ENCODE results near the gene ZNF607.
"Not testable (repeated sequence)": the region's sequence is repeated elsewhere in the genome, so short reads cannot be mapped to it uniquely, and the experiment has no call there.

The ZNF607 gene

DNA sequence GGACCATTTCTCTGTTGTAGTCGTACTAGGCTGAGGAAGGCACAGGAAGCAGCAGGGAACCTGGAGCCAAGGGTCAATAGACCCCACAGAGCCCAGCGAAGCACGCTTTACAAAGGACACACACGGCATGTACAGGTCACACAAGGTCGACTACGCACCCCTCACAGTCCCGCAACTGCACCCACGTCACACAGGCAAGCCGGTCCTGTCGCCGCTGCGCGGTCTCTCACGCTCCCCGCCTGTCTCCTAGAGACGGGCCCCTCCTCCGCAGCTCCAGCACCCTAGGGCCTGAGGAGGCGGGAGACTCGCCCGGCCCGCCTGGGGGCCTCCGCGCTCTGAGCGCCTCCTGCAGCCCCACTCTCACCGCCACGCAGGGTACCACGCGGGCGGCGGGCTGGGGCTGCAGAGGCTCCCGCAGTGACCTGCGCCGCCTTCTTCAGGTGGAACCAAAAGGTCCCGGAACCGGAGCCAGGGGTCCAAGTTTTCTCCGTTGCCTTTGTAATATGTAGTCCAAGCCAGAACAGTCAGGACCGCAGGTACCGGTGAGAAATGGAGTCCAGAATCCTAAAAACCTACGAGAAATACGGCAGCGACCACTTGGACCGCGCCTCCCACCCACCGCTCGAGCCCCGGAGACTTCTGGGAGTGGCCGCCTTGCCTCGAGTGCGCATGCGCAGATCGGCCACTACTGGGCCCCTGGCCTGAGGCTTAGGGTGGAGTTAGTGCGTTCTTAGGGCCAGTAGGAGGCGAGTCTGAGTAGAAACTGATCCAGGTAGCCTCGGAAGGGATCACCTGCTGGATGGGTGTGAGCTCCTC, at the start of gene ZNF607:
ZNF607 (minus strand) TSS at position 651 of the 816 bp plus-strand sequence. CDS start 8,143 bp downstream, outside the sequence.
- DNase-seq = peak; percentile 95

GRCh38 chr19:37763488-37763887, 43.9 kb upstream of the ZNF607 start:
- no peak for DNase-seq

- DNase-seq = not testable (repeated sequence)
These were observed 38.1 kb upstream of the ZNF607 start for GRCh38 chr19:37757683-37758082.

DNA sequence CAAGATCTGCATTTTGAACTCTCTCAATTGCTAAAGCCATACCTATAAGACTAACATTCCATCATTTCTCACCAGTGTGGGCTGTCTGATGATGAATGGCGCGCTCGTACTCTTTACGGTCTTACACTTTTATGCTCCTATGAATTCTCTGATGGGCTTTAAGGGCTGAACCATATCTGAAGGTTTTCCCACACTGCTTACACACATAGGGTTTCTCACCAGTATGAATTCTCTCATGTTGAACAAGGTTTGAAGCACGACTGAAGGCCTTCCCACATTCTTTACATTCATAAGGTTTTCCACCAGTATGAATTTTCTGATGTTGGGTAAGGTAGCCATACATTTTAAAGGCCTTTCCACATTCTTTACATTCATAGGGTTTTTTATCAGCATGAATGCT, 18.8 kb upstream of the ZNF607 start:
- DNase-seq = no peak

- DNase-seq = no peak
These were observed 5.6 kb upstream of the ZNF607 start for GRCh38 chr19:37725181-37725580.

GRCh38 chr19:37719927-37720265, 335 bp upstream of the ZNF607 start:
- no peak for DNase-seq

DNA sequence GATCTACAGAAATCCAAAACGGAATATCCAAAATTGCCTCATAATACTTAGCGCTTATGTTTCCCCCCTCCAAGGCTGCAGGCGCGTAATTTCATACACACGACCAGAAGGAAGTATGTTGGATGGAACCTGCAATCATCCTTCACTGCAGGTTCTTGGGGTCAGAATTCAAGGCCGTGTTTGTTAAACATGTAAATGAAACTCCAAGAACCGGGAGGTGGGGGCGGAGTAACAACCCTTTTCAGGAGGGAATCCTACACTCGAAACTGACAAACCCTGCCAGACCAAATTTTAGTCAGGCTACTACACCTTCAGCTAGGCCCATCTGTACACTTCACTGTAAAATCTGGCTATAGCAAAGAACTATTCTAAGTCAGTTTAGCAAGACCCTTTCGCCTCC, 1.3 kb downstream of the ZNF607 start:
- DNase-seq = no peak

- DNase-seq = no peak
These were observed 3.4 kb downstream of the ZNF607 start for GRCh38 chr19:37716140-37716539.

- no peak for DNase-seq
These were observed 13.4 kb downstream of the ZNF607 start for GRCh38 chr19:37706052-37706605.

- DNase-seq = no peak
These were observed 20.5 kb downstream of the ZNF607 start for GRCh38 chr19:37699057-37699456.

GRCh38 chr19:37698216-37698615, 21.3 kb downstream of the ZNF607 start:
- no peak for DNase-seq

GRCh38 chr19:37695144-37695899, 24.2 kb downstream of the ZNF607 start:
- DNase-seq = no peak

DNA sequence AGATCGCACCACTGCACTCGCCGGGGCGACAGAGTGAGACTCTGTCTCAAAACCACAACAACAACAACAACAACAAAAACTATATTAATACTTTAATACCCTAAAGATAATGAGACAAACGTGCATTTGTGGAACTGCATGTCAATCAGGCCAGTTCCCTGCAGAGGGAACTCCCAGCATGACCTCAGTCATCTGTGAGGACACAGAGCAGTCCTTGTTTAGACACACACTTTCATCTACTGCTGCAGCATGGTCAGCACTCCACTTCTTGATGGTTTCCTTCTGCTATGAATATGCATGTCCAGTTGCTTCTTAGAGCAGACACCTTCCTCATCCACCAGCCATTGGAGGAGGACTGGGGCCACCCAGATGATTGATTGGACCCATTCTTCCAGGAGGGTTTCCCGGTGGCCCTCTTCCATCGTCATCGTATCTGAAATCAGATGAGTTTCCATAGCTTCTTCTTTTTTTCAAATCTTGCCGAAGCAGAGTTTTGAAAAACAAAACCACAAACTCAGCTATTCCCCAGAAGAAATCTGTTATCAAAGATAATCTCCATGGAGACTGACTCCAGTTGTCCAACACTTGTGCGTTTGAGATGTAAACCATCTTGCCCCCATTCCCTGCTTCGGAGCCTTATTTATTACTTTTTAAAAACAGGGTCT, 26.5 kb downstream of the ZNF607 start:
- DNase-seq = no peak

DNA sequence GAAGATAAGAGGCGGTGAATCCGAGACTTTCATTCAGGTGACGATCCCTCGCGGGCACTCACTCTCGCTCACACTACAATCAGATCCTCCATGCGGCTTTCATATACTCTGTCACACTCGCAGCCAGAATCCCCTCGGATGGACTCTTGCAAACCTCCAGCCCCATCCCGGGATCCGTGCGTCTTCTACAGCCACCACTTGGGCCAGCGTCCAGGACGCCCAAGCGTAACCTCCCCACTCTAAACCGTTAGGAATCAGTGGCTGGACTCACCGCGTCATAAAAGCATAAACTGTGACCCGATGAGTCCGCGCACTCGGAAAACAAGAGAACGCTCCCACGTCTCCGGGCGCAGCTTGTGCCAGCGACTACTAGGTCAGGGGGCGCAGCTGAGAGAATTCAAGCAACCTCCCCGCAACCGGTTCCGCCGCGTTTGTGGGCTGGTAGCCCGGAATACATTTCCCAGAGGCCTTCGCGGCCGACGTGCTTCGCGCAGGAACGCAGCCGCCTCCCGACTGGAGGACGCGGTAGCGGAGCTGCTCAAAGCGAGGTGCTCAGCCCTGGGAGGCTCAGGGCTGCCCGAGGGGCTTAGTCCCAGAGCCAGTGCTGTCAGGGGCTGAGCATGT, 27.6 kb downstream of the ZNF607 start:
- DNase-seq = no peak

- DNase-seq = no peak
These were observed 36.0 kb downstream of the ZNF607 start for GRCh38 chr19:37683520-37683919.

GRCh38 chr19:37669450-37669914, 50.1 kb downstream of the ZNF607 start:
- DNase-seq = no peak

DNA sequence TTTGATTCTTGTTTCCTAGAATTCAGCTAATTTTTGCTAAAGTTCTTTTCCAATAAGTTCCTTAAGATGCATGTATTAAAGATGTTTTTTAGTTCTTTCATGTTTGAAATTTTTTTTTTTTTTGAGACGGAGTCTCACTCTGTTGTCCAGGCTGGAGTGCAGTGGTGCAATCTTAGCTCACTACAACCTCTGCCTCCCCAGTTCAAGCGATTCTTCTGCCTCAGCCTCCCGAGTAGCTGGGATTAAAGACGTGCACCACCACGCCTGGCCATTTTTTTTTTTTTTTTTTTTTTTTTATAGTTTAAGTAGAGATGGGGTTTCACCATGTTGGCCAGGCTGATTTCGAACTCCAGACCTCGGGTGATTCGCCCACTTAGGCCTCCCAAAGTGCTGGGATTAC, 62.4 kb downstream of the ZNF607 start:
- DNase-seq = not testable (repeated sequence)

- peak; percentile 74 for DNase-seq
These were observed 63.7 kb downstream of the ZNF607 start for GRCh38 chr19:37655689-37656371.

GRCh38 chr19:37655301-37655688, 64.3 kb downstream of the ZNF607 start, which contains the start of gene ZFP30:
TSS of gene ZFP30 (minus strand) at chr19:37655465. CDS start at chr19:37647822, 7,643 bp downstream.
- DNase-seq = peak; percentile 69

DNA sequence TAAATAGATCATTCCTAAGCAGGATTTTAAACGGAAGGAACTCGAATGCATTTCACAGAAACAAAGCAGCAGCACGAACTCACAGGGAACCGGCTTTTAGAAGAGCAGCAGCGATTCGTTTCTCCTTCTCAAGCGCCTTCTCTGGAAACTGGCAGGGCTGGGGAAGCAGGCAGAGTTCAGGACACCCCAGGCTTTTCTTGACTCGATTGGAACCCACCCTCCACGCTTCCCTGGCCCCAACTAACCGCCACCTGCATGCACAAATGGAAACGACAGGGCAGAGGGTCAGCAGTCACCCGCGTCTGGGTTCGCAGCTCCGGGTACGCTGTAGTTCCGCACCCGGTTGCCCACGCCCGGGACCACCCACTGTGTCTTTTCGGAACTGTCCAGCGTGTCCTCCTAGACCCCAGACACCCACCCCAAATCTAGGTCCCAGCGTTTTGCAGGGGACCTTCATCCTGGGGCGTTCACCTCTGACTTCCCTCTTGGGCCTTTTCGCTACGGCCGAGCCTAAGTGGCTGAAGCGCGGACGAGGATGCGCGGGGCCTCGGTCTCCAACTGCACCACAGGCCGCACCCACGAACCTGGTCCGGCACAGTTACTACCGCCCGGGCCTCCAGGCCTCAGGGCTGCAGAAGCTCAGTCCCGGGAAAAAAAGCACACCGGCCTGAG, 64.8 kb downstream of the ZNF607 start:
- peak; percentile 63 for DNase-seq

DNA sequence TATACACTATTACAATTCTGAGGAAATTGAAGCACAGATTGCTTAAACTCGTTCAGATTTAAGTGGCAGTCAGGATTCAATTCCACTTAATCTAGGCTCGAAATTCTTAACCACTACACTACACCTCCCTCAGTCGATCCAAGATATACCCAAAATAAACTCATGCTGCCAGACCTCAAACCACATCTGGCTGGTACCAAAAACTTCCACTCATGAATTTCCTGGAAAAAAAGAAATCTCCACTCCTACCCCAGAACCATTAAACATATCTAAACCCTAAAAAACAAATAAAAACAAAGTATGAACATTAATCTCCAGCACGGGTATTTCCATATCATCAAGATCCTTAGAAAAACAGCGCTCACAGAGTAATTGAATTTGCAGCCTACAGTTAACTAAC, 65.4 kb downstream of the ZNF607 start:
- DNase-seq = no peak
